ENCODE data around the gene PPM1F.

PPM1F gene

GRCh38 chr22:21994881-21995444, 42.3 kb upstream of the PPM1F start:
- Histone ChIP-seq H3K23ac (ENCODE audit: low read length) (no peak overlapping the region), H3K56ac (ENCODE audit: low read length) (no peak overlapping the region), H3K79me2 (ENCODE audit: control insufficient read depth, insufficient read depth, low read length) (no peaks in the 10 kb centered on the region), H3K4me2 (ENCODE audit: low read length) (no peak overlapping the region), H2AK5ac (ENCODE audit: low read length) (no peak overlapping the region), H3K79me1 (ENCODE audit: low read length) (no peaks in the 10 kb centered on the region), H2BK120ac (ENCODE audit: low read depth, low read length) (no peak overlapping the region), H4K8ac (ENCODE audit: low read depth, low read length) (no peak overlapping the region), H3K4me1 (ENCODE audit: control insufficient read depth, low read depth, low read length) (no peaks in the 10 kb centered on the region), H3K27ac (ENCODE audit: low read depth, low read length) (no peak overlapping the region), H2BK15ac (replicated peaks; ENCODE audit: low read depth) (no peak overlapping the region), H3K27me3 (ENCODE audit: insufficient read depth, low read length, poor library complexity) (no peaks in the 10 kb centered on the region), H2BK5ac (ENCODE audit: low read length) (no peak overlapping the region), H3K9ac (ENCODE audit: low read length) (no peak overlapping the region), H3K18ac (ENCODE audit: low read length) (no peak overlapping the region), H4K5ac (ENCODE audit: low read length) (no peak overlapping the region), H3K4ac (ENCODE audit: low read depth, low read length) (no peak overlapping the region), H3K4me3 (ENCODE audit: low read length) (no peak overlapping the region), H3K36me3 (ENCODE audit: control insufficient read depth, insufficient read depth, low read length) (no peaks in the 10 kb centered on the region)
- no peak for DNase-seq
- no CpG with 5 or more reads among the region's 3 CpGs for WGBS (ENCODE audit: extremely low coverage, insufficient coverage, low lambda C conversion rate)

DNA sequence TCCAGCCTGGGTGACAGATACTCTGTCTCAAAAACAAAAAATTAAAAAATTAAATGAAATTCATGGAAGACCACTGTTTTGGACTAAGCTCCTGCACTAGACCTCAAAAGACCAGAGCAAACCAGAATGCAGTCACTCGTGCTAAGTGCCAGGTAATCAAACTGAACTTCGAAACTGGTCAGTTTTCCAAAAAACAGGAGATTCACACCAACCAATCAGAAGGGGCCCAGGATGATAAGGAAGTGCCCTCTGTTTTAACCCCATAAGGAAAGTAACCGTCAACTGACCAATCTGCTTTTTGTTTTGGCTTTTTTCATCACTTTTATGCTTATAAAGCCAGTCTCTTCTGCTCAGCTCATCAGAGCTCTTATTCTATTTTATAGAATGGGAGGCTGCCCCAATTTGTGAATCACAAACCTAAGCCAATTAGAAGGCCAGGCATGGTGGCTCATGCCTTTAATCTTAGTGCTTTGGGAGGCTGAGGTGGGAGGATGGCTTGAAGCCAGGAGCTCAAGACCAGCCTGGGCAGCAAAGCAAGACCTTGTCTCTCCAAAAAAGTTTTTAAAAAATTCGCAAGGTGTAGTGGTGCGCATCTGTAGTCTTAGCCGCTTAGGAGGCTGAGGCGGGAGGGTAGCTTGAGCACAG, 40.1 kb upstream of the PPM1F start:
- Histone ChIP-seq H3K9ac (ENCODE audit: low read length) (no peak overlapping the region), H3K4me3 (ENCODE audit: low read length) (no peak overlapping the region), H3K4me1 (ENCODE audit: control insufficient read depth, low read depth, low read length) (no peaks in the 10 kb centered on the region), H3K4me2 (ENCODE audit: low read length) (no peak overlapping the region), H3K79me1 (ENCODE audit: low read length) (no peaks in the 10 kb centered on the region), H3K36me3 (ENCODE audit: control insufficient read depth, insufficient read depth, low read length) (no peaks in the 10 kb centered on the region), H4K5ac (ENCODE audit: low read length) (no peak overlapping the region), H3K27ac (ENCODE audit: low read depth, low read length) (no peak overlapping the region), H3K56ac (ENCODE audit: low read length) (no peak overlapping the region), H2BK15ac (replicated peaks; ENCODE audit: low read depth) (no peak overlapping the region), H2BK120ac (ENCODE audit: low read depth, low read length) (no peak overlapping the region), H2BK5ac (ENCODE audit: low read length) (no peak overlapping the region), H3K79me2 (ENCODE audit: control insufficient read depth, insufficient read depth, low read length) (no peaks in the 10 kb centered on the region), H3K23ac (ENCODE audit: low read length) (no peak overlapping the region), H3K4ac (ENCODE audit: low read depth, low read length) (no peak overlapping the region), H3K18ac (ENCODE audit: low read length) (no peak overlapping the region), H4K8ac (ENCODE audit: low read depth, low read length) (no peak overlapping the region), H2AK5ac (ENCODE audit: low read length) (no peak overlapping the region), H3K27me3 (ENCODE audit: insufficient read depth, low read length, poor library complexity) (no peaks in the 10 kb centered on the region)
- DNase-seq = no peak
- no CpG with 5 or more reads among the region's 7 CpGs for WGBS (ENCODE audit: extremely low coverage, insufficient coverage, low lambda C conversion rate)

- no peak overlapping the region for H4K5ac ChIP-seq (ENCODE audit: low read length)
- no CpG with 5 or more reads among the region's 5 CpGs for WGBS (ENCODE audit: extremely low coverage, insufficient coverage, low lambda C conversion rate)
- no peaks in the 10 kb centered on the region for H3K79me1 ChIP-seq (ENCODE audit: low read length)
- no peak overlapping the region for H3K56ac ChIP-seq (ENCODE audit: low read length)
- no peaks in the 10 kb centered on the region for H3K36me3 ChIP-seq (ENCODE audit: control insufficient read depth, insufficient read depth, low read length)
- no peak for DNase-seq
- no peak overlapping the region for H2BK15ac ChIP-seq (replicated peaks; ENCODE audit: low read depth)
- no peak overlapping the region for H3K4me2 ChIP-seq (ENCODE audit: low read length)
- H3K4me3 ChIP-seq (ENCODE audit: low read length) = no peak overlapping the region
- no peak overlapping the region for H3K9ac ChIP-seq (ENCODE audit: low read length)
- no peak overlapping the region for H3K4ac ChIP-seq (ENCODE audit: low read depth, low read length)
- no peak overlapping the region for H2BK5ac ChIP-seq (ENCODE audit: low read length)
- H2AK5ac ChIP-seq (ENCODE audit: low read length) = no peak overlapping the region
- H3K27me3 ChIP-seq (ENCODE audit: insufficient read depth, low read length, poor library complexity) = no peaks in the 10 kb centered on the region
- no peaks in the 10 kb centered on the region for H3K4me1 ChIP-seq (ENCODE audit: control insufficient read depth, low read depth, low read length)
- H3K27ac ChIP-seq (ENCODE audit: low read depth, low read length) = no peak overlapping the region
- no peak overlapping the region for H3K23ac ChIP-seq (ENCODE audit: low read length)
- H2BK120ac ChIP-seq (ENCODE audit: low read depth, low read length) = no peak overlapping the region
- no peaks in the 10 kb centered on the region for H3K79me2 ChIP-seq (ENCODE audit: control insufficient read depth, insufficient read depth, low read length)
- H3K18ac ChIP-seq (ENCODE audit: low read length) = no peak overlapping the region
- no peak overlapping the region for H4K8ac ChIP-seq (ENCODE audit: low read depth, low read length)
Measured at GRCh38 chr22:21991774-21992173, 39.1 kb upstream of the PPM1F start.

DNA sequence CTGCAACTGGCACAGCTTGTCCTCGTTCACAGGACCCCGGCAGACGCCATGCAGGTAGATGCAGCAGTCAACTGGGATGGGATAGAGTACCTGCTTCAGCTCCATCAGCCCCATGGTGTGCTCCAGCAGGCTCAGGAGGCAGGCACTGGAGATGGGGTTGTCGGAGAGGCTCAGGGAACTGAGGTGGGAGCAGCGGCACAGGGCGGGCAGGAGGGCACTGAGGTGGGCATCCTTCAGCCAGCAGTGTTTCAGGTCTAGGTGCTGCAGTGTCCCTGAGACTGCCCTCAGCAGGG, 38.6 kb upstream of the PPM1F start:
- Histone ChIP-seq H3K4ac (ENCODE audit: low read depth, low read length) (no peak overlapping the region), H3K4me1 (ENCODE audit: control insufficient read depth, low read depth, low read length) (no peaks in the 10 kb centered on the region), H4K5ac (ENCODE audit: low read length) (no peak overlapping the region), H3K4me3 (ENCODE audit: low read length) (no peak overlapping the region), H3K27ac (ENCODE audit: low read depth, low read length) (no peak overlapping the region), H3K18ac (ENCODE audit: low read length) (no peak overlapping the region), H2AK5ac (ENCODE audit: low read length) (no peak overlapping the region), H3K79me1 (ENCODE audit: low read length) (no peaks in the 10 kb centered on the region), H3K27me3 (ENCODE audit: insufficient read depth, low read length, poor library complexity) (no peaks in the 10 kb centered on the region), H2BK15ac (replicated peaks; ENCODE audit: low read depth) (no peak overlapping the region), H3K4me2 (ENCODE audit: low read length) (no peak overlapping the region), H3K56ac (ENCODE audit: low read length) (no peak overlapping the region), H3K23ac (ENCODE audit: low read length) (no peak overlapping the region), H3K9ac (ENCODE audit: low read length) (no peak overlapping the region), H4K8ac (ENCODE audit: low read depth, low read length) (no peak overlapping the region), H2BK5ac (ENCODE audit: low read length) (no peak overlapping the region), H3K36me3 (ENCODE audit: control insufficient read depth, insufficient read depth, low read length) (no peaks in the 10 kb centered on the region), H3K79me2 (ENCODE audit: control insufficient read depth, insufficient read depth, low read length) (no peaks in the 10 kb centered on the region), H2BK120ac (ENCODE audit: low read depth, low read length) (no peak overlapping the region)
- WGBS (ENCODE audit: extremely low coverage, insufficient coverage, low lambda C conversion rate) = no CpG with 5 or more reads among the region's 6 CpGs
- DNase-seq = no peak

- no peak for DNase-seq
- no peak overlapping the region for H3K9ac ChIP-seq (ENCODE audit: low read length)
- H2BK5ac ChIP-seq (ENCODE audit: low read length) = no peak overlapping the region
- H2BK120ac ChIP-seq (ENCODE audit: low read depth, low read length) = no peak overlapping the region
- no peak overlapping the region for H3K4me2 ChIP-seq (ENCODE audit: low read length)
- no peaks in the 10 kb centered on the region for H3K79me1 ChIP-seq (ENCODE audit: low read length)
- no peaks in the 10 kb centered on the region for H3K27me3 ChIP-seq (ENCODE audit: insufficient read depth, low read length, poor library complexity)
- H3K27ac ChIP-seq (ENCODE audit: low read depth, low read length) = no peak overlapping the region
- WGBS (ENCODE audit: extremely low coverage, insufficient coverage, low lambda C conversion rate) = no CpG with 5 or more reads among the region's 16 CpGs
- H3K4me1 ChIP-seq (ENCODE audit: control insufficient read depth, low read depth, low read length) = no peaks in the 10 kb centered on the region
- no peak overlapping the region for H4K8ac ChIP-seq (ENCODE audit: low read depth, low read length)
- no peaks in the 10 kb centered on the region for H3K79me2 ChIP-seq (ENCODE audit: control insufficient read depth, insufficient read depth, low read length)
- H3K4me3 ChIP-seq (ENCODE audit: low read length) = no peak overlapping the region
- no peak overlapping the region for H3K56ac ChIP-seq (ENCODE audit: low read length)
- H4K5ac ChIP-seq (ENCODE audit: low read length) = no peak overlapping the region
- H3K23ac ChIP-seq (ENCODE audit: low read length) = no peak overlapping the region
- no peak overlapping the region for H2AK5ac ChIP-seq (ENCODE audit: low read length)
- H2BK15ac ChIP-seq (replicated peaks; ENCODE audit: low read depth) = no peak overlapping the region
- H3K18ac ChIP-seq (ENCODE audit: low read length) = no peak overlapping the region
- no peaks in the 10 kb centered on the region for H3K36me3 ChIP-seq (ENCODE audit: control insufficient read depth, insufficient read depth, low read length)
- no peak overlapping the region for H3K4ac ChIP-seq (ENCODE audit: low read depth, low read length)
Measured at GRCh38 chr22:21990445-21991303, 38.0 kb upstream of the PPM1F start.

All from mesendoderm (in vitro differentiated cells).